ENCODE results near the gene NFIX. TPM values are rescaled to one million over a fixed set of nuclear protein-coding genes. Genes with fewer than 3 reads are reported as not detected.

The NFIX gene
- total RNA-seq, 1 experiment from 2014 or later = 5.2 TPM

- no peak for DNase-seq (ENCODE audit: extremely low read depth, low read depth)
These were observed 38.7 kb downstream of the NFIX start for GRCh38 chr19:13033819-13034611.

DNA sequence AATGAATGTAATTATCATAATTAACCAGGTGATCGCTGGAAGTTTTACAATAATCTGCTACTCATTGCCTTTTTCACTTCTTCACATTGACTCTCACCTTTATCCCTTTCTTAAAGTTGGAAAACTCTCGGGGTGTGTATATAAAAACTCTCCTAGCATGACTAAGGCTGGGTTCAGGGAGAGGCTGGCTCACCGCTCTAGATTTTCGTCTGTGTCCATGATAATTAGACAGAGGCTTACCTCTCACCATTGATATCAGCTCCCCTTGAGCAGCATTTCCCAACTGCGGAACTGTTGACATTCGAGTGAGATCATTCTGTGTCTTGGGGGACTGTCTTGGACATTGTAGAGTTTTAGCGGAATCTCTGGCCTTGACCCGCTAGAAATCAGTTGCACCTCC is 39.4 kb downstream of the NFIX start:
- DNase-seq (ENCODE audit: extremely low read depth, low read depth) = no peak

GRCh38 chr19:13035820-13036365 is 40.6 kb downstream of the NFIX start:
- DNase-seq (ENCODE audit: extremely low read depth, low read depth) = no peak

GRCh38 chr19:13036366-13036976 is 41.2 kb downstream of the NFIX start:
- no peak for DNase-seq (ENCODE audit: extremely low read depth, low read depth)

- DNase-seq (ENCODE audit: extremely low read depth, low read depth) = no peak
These were observed 41.9 kb downstream of the NFIX start for GRCh38 chr19:13037161-13037560.

DNA sequence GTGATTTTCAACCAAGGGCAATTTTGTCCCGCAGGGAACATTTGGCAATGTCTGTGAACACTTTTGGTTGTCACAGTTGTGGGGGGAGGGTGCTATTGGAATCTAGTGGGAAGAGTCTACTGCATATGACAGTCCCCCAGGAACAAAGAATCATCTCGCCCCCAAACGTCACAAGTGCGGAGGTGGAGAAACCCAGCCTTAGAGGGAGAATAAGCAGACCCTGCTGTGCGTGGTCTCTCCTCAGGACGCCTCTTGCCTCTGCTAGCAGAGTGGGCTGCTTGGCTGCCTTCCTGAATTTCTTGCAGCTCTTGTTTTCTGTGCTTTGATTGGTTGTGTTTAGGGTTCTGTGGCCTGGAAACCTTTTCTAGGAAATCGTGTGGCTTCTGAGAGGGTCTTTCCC is 42.5 kb downstream of the NFIX start:
- DNase-seq (ENCODE audit: extremely low read depth, low read depth) = no peak

DNA sequence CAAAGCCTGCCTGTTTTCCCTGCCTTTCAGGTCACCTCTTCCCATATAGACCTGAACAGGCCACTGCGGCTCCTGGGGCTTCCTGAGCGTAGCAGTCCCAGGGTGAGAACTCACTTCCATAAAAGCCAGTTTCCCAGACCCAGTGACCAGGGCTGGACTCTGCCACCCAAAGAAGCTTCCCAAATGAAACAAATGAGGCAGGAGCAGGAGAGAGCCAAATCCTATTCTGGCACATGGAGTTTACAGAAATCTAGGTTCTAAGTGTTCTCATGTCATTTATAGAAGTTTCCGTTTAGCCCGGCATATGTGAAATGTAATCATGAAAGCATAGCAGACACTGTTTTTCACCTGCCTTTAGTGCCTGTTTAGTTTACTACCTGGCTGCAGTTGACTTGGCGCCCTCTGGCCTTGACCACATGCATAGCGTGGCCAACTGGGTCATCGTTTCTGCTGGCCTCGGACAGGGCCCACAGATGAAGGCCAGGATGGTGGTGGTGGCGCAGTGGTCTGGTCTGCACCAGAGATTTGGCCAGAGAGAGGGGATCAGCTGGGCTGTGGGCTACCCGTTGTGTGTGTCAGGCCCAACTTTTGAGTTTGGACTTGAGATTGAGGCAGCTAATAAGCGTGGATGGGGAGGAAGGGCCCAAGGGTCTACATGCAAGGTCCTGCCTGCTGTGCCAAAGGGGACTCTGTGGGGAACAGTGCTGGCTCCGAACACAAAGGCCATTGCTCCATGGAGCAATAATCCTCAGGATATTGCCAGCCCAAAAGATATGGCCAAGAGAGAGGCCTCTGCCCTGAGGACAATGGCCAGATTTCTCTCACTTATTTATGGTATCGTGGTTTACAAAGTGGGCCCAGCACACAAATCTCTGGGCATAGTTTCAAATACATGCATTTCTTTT is 43.3 kb downstream of the NFIX start:
- no peak for DNase-seq (ENCODE audit: extremely low read depth, low read depth)

DNA sequence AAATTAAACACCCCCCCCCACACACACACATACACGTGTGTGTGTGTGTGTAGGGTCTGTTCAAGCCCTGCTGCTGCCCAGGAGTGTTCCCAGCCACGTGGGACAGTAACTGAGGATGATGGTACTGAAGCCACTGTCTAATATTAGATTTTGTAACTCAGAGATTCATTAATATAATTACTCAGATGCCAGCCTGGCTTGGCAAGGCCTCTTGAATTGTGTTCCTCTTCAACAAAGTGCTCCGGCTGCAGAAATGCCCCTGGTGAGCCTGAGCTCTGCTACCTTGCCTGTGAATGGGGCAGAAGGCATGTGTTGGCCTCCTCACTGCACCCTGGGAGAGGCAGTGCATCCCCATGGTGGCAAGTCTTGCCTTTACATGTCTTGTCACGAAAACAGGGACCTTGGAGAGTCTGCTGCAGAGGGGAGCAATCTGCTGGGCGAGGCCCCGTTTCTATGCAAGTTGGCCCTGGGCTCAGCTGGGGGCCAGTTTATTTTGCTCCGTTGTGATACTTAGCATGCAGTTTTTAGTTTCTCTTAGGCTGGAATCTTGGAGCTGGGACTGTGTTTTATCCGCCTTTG is 44.0 kb downstream of the NFIX start:
- no peak for DNase-seq (ENCODE audit: extremely low read depth, low read depth)

DNA sequence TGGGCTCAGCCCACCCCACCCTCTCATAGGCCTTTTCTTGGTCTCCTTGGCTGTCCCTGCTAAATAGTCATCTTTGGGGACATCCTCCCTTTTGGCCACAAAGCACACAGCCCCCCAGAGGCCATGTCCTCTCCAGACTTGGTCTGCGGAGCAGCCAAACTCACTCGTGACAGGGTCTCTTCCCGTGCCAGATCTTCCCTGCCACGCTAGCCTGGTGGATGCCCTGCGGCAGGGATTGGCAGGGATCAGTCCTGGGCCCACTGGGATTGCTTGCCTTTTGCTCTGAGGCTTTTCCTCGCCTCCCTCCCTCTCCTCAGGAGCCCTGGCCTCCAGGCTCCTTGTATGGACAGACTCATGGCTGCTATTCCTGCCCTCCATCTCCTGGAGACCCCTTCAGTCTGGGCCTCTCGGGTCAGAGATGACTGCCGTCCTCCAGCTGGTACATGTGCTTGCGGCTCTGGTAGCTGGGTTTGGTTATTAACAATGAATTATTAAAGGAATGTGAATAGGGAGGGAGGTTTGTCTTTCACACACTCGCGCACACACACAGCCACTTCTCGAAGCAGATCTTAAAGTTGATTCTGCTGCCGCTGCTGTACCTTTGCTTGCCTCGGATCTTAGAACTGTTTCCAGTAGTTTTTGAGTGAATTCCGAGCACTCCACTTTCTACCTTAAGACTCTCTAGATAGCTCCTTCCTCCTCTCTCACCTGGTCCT is 45.1 kb downstream of the NFIX start:
- no peak for DNase-seq (ENCODE audit: extremely low read depth, low read depth)

GRCh38 chr19:13040948-13041292 is 45.6 kb downstream of the NFIX start:
- no peak for DNase-seq (ENCODE audit: extremely low read depth, low read depth)

- no peak for DNase-seq (ENCODE audit: extremely low read depth, low read depth)
These were observed 47.3 kb downstream of the NFIX start for GRCh38 chr19:13042443-13043130.

DNA sequence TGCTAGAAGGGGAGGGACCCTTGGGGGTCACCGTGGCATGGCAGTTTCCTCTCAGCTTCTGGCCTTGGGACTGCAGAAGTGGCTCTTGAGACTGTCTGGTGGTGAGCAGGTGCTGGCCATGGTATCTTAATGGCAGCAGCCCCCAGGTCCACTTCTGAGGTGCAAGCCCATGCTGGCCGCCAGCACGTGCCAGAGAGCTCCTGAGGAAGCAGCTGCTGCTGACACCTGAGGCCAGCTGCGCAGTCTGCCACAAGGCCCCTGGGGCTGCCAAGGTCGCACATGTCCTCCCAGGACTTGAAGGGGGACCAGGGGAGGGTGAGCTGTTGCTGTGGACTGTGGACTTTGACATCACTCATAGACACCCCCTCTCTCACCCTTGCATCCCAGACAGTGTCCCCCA is 48.0 kb downstream of the NFIX start:
- DNase-seq (ENCODE audit: extremely low read depth, low read depth) = no peak

DNA sequence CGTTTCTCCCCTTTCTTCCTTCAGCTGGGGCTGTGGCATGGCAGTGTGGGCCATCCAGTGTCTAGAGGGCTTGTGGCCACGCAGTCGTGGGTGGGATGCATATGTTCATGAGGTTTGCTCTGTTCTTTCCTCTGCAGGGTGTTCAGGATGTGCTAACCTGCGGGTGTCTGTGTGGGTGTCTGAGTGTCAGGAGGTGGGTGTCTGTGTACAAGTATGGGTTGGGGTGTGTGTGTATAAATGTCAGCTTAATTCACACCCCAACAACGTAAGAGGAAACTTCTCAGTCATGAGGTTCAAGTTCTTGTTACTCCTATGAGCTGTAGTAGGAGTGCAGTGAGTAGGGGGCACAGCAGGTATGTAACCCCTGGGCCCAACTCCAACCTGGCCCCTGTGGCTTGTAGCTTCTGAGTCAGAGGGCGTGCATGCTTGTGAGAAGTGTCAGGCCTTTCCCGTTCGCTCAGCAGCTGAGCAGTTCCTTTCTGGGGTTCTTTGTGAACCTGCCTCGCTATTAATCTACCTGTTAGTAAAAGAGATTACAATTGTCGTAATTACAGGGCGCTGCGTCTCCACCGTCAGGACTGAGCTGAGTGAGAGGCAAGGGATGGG is 49.1 kb downstream of the NFIX start:
- no peak for DNase-seq (ENCODE audit: extremely low read depth, low read depth)

DNA sequence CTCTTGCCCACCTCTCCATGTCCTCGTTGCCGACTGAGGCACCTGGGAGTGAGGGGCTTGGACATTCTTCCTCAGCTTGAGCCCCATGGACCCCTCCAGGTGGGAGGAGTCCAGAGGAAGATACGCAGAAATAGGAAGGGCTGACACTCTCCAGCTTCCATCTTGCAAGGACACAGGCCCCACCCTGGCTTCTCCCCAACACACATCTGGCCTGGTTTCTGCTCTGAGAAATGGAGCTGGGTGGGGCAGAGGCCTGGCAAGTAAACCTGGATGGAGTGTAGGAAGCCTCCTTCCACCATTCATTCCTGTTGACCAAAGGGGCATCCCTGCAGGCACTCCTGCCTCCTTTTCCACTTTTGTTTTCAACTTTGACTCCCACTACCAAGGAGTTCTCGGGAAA is 50.5 kb downstream of the NFIX start:
- no peak for DNase-seq (ENCODE audit: extremely low read depth, low read depth)

- DNase-seq (ENCODE audit: extremely low read depth, low read depth) = no peak
These were observed 52.1 kb downstream of the NFIX start for GRCh38 chr19:13047374-13047773.

GRCh38 chr19:13050274-13050673 is 55.0 kb downstream of the NFIX start:
- no peak for DNase-seq (ENCODE audit: extremely low read depth, low read depth)

DNA sequence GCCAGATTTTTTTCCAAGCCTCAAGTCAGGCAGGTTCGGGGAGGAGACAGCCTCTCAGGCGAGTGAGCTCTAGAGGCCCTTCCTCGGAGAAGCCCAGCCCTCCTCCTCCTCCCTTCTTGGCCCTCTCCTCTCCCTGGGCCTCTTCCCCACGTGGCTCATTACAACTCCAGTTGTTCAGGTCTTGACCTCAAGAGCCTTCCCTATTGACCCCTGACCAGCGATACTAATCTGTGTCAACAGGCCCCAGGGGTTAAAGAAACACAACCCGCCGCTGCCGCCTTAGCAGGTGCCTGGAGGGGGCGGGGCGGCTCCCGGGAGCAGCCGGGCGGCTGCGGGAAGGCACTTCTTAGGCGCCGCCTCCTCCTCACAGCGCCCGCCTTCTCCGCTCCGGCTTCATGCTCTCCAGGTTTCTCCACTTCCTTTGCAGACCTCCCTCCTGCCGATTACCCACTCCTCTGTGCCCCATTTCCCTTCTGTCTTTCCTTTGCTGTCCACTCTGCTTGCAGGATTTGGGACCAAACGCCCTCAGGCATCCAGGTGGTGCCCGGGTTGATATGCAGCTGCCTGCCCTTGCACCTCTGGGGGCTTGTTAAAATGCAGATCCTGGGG is 56.4 kb downstream of the NFIX start:
- DNase-seq (ENCODE audit: extremely low read depth, low read depth) = no peak

GRCh38 chr19:13052447-13053175 is 57.3 kb downstream of the NFIX start:
- no peak for DNase-seq (ENCODE audit: extremely low read depth, low read depth)

All from NCI-H460 (cell line).